Osteocyte (in vitro differentiated cells): Measurements from ENCODE around the gene AEBP2. TPM values are rescaled to one million over a fixed set of nuclear protein-coding genes. Genes with fewer than 3 reads are reported as not detected.
A peak's percentile ranks its signal among the peaks of the same experiment; 100 is the strongest.
"Not testable (repeated sequence)": the region's sequence is repeated elsewhere in the genome, so short reads cannot be mapped to it uniquely, and the experiment has no call there.

Experiments used
- DNase-seq: peaks from one replicate; pipeline ENCODE4 v3.0.0; 2021; ENCODE audit warnings: mixed read lengths; ENCODE audit not compliant: unreplicated experiment; ENCODE audit errors: extremely low spot score
- H3K27ac Mint-ChIP-seq: one replicate; pipeline ENCODE4 v1.8.0; 2021; ENCODE audit warnings: mild to moderate bottlenecking, mixed read lengths; ENCODE audit not compliant: unreplicated experiment
- H3K27me3 Mint-ChIP-seq: one replicate; pipeline ENCODE4 v1.8.0; 2021; ENCODE audit warnings: mixed read lengths; ENCODE audit not compliant: unreplicated experiment
- H3K36me3 Mint-ChIP-seq: one replicate; pipeline ENCODE4 v1.8.0; 2021; ENCODE audit warnings: mixed read lengths; ENCODE audit not compliant: unreplicated experiment
- H3K4me1 Mint-ChIP-seq: one replicate; pipeline ENCODE4 v1.8.0; 2021; ENCODE audit warnings: mixed read lengths; ENCODE audit not compliant: unreplicated experiment
- H3K4me3 Mint-ChIP-seq: one replicate; pipeline ENCODE4 v1.8.0; 2021; ENCODE audit warnings: mild to moderate bottlenecking, moderate library complexity, mixed read lengths; ENCODE audit not compliant: unreplicated experiment
- H3K9me3 Mint-ChIP-seq: one replicate; pipeline ENCODE4 v1.8.0; 2021; ENCODE audit warnings: mixed read lengths; ENCODE audit not compliant: unreplicated experiment
- CTCF ChIP-seq: fragments of 200-600 bp; sonication (generic); IDR thresholded peaks from 2 replicates; pipeline ENCODE4 v1.5.0; 2021; ENCODE audit warnings: antibody characterized with exemption, mild to moderate bottlenecking, moderate library complexity
- long read RNA-seq: library from polyadenylated mRNA; unstranded; transcript quantifications from one replicate; pipeline ENCODE4 v2.0.0, GENCODE V29; 2021
- total RNA-seq: library from RNA; stranded (reverse); gene quantifications from 2 replicates; pipeline ENCODE4 v1.2.1, GENCODE V29; 2021

AEBP2 gene, protein sequence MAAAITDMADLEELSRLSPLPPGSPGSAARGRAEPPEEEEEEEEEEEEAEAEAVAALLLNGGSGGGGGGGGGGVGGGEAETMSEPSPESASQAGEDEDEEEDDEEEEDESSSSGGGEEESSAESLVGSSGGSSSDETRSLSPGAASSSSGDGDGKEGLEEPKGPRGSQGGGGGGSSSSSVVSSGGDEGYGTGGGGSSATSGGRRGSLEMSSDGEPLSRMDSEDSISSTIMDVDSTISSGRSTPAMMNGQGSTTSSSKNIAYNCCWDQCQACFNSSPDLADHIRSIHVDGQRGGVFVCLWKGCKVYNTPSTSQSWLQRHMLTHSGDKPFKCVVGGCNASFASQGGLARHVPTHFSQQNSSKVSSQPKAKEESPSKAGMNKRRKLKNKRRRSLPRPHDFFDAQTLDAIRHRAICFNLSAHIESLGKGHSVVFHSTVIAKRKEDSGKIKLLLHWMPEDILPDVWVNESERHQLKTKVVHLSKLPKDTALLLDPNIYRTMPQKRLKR
- total RNA-seq: 33.5 and 35.8 TPM in 2 replicates
- long read RNA-seq, partial matches to known transcripts: 2 of 9 reads
- long read RNA-seq, other reads (novel, unspliced or antisense): 4 of 9 reads

- peak; percentile 97 for DNase-seq
- Mint-ChIP-seq H3K36me3 (peaks cover 2% of the 10 kb centered on the region), H3K4me3 (peak within 1 kb of the TSS; percentile 99), H3K27me3 (no peaks in the 10 kb centered on the region), H3K27ac (peak within 1 kb of the TSS; percentile 96), H3K9me3 (no peaks in the 10 kb centered on the region), H3K4me1 (peaks cover 22% of the 10 kb centered on the region)
- TF ChIP-seq CTCF: no peak
Observed at GRCh38 chr12:19439059-19440018, at the start of gene AEBP2. Gene AEBP2 (plus strand): TSS chr12:19439492. CDS start chr12:19439700, 208 bp downstream.

DNA sequence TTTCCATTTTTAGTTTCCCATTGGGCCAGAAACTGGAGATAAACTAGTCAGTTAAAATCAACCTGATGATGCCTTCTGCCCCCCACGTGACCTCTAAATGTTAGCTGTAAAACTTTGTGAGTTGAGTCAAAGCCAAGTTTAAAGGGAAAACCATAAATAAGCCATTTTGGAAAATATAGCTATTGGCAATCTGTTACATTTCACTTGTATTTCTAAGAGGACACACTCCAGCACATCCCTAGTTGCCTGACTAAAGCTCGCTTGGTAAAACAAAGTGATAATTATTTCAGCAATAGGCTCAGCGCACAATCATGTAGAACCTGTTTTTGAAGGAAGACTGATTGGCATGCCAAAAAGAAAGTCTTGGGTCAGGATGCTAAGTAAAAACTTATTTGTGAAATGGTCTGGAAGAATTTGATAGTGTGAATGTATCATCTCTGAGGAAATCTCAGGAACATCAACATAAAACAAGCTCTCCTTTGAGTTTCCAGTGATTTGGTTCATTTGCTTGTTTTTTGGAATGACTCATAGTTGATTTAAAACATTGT, 49.2 kb upstream of the AEBP2 start:
- H3K4me1 Mint-ChIP-seq: peaks cover 2% of the 10 kb centered on the region
- no peaks in the 10 kb centered on the region for H3K9me3 Mint-ChIP-seq
- H3K36me3 Mint-ChIP-seq: no peaks in the 10 kb centered on the region
- no peak for DNase-seq
- H3K4me3 Mint-ChIP-seq: no peak overlapping the region
- no peaks in the 10 kb centered on the region for H3K27me3 Mint-ChIP-seq
- TF ChIP-seq CTCF: no peak
- H3K27ac Mint-ChIP-seq: no peak overlapping the region

DNA sequence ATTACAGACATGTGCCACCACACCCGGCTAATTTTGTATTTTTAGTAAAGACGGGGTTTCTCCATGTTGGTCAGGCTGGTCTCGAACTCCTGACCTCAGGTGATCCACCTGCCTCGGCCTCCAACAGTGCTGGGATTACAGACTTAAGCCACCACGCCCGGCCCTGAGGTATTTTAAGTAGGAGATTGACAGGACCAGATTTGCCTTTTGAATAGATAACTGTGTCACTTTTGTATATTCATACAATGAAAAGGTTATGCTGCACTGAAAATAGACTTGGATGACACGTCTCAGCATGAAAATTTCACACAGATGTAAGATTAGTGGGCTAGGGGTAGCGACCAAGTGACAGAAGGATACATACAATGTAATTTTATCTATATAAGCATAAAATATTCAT, 46.6 kb upstream of the AEBP2 start:
- not testable (repeated sequence) for DNase-seq, H3K4me3 Mint-ChIP-seq, H3K9me3 Mint-ChIP-seq

GRCh38 chr12:19394385-19394784, 44.9 kb upstream of the AEBP2 start:
- Mint-ChIP-seq H3K27ac (no peak overlapping the region), H3K27me3 (no peaks in the 10 kb centered on the region), H3K4me3 (no peak overlapping the region), H3K4me1 (peaks cover 2% of the 10 kb centered on the region), H3K36me3 (no peaks in the 10 kb centered on the region), H3K9me3 (no peaks in the 10 kb centered on the region)
- no peak for TF ChIP-seq CTCF
- DNase-seq: no peak

More for the DNA sequence above, 46.6 kb upstream of the AEBP2 start:
- H3K36me3 Mint-ChIP-seq, H3K27me3 Mint-ChIP-seq, H3K4me1 Mint-ChIP-seq, H3K27ac Mint-ChIP-seq: not testable (repeated sequence)

GRCh38 chr12:19397534-19397933, 41.8 kb upstream of the AEBP2 start:
- Mint-ChIP-seq H3K27ac (no peak overlapping the region), H3K27me3 (no peaks in the 10 kb centered on the region), H3K9me3 (no peaks in the 10 kb centered on the region), H3K4me1 (no peaks in the 10 kb centered on the region), H3K4me3 (no peak overlapping the region), H3K36me3 (no peaks in the 10 kb centered on the region)
- TF ChIP-seq CTCF: no peak
- no peak for DNase-seq
